NCI-H146 (cell line): ENCODE results near the gene SRSF8.
A peak's percentile ranks its signal among the peaks of the same experiment; 100 is the strongest.

Source experiments
- DNase-seq: peaks from one replicate; lab custom pipeline; 2025; lab: John Stamatoyannopoulos, UW

SRSF8 gene

GRCh38 chr11:95068549-95068948 is 1.8 kb downstream of the SRSF8 start:
- peak; percentile 28 for DNase-seq

- DNase-seq, result no peak
Measured at GRCh38 chr11:95070471-95070870, 3.8 kb downstream of the SRSF8 start.

DNA sequence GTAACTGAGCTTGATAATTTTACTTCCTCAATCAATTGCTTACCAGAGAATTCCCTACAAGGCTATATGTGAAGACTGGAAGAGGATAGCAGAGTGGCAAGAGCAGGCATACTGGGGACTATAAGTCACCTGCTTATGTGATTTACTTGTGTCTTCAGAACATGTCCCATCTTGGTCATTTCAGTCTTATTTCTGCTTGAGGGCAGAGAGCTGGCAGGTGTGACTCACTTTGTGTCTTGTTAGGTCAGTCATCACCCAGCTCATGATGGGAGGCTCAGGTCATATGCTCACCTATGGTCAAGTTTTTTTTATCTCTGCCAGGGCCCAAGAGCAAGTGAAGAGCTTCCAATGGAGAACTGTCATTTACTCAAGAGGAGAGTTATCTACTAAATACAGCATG is 6.2 kb downstream of the SRSF8 start:
- DNase-seq, result no peak

GRCh38 chr11:95074792-95075563 is 8.3 kb downstream of the SRSF8 start:
- DNase-seq, result no peak

DNA sequence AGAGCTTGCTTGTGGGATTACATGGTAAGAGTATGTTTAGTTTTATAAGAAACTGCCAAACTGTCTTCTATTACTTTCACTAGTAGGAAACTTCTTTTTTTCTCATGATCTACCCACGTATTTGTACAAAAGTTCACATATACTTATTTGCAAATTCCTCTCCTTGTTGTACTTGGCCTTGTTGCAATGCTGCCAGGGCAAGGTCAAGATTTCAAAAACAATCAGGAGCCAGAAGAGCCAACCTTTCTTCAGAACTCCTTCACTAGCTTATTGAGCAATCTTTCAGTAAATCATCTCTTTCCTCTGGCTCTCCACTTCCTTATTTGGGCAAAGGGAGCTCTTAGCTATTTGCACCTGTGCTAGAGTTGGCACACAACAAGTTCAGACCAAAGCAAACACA is 9.7 kb downstream of the SRSF8 start:
- no peak for DNase-seq

DNA sequence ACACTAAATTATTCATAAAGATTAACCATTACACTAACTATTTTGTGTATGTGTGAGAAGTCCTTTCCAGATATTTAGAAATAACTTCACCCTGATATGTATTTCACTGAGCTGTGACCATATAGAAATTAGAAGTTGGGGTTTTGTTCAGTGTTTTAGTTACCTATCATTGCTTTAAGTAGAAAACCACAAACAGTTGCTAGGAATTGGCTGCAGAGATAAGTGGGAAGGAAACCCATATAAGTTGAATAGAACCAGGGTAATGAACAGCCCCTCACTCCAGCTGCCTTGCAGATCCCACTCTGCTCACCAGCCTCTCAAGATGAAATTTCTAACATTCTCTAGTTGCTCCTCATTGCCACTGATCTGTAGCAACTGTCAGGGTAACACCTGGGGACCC is 10.3 kb downstream of the SRSF8 start:
- no peak for DNase-seq

DNA sequence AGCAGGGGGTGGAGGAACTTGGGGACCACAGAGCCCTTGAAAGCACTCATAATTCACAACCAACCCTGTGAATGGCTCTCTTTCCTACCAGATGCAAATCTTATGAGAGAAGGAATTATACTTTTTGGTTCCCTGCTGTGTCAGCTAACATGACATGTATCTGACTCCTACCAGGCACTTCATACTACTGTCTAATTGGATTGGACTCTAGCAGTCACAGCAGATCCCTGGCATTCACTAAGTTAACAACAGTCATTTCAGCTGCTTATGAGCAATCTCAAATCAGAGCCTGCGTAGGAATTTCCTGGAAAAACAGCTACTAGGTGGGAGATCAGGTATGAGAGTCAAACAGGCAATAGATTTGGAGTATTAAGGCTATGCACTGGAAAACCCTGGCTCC is 11.8 kb downstream of the SRSF8 start:
- DNase-seq, result no peak

- no peak for DNase-seq
Measured at GRCh38 chr11:95081010-95081409, 14.3 kb downstream of the SRSF8 start.

DNA sequence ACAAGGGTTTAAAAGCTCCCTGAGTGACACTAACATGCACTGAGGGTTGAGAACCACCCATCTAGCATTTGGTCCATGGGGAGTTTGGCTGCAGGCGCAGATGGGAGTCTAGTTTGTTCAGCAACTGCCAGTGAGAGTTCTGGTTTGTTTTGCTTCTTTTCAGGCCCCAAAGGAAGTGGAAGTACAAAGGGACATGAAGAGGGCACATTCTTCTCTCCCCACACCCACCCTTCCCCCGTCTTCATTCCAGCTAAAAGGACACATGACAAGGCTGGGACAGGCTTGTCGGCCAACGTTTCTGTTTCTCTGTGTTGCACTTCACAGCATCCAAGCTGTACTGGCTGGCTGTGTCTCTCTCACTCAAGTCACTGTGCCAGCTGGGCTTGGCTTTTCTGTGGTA is 14.7 kb downstream of the SRSF8 start:
- no peak for DNase-seq

GRCh38 chr11:95082576-95083001 is 15.9 kb downstream of the SRSF8 start:
- no peak for DNase-seq

DNA sequence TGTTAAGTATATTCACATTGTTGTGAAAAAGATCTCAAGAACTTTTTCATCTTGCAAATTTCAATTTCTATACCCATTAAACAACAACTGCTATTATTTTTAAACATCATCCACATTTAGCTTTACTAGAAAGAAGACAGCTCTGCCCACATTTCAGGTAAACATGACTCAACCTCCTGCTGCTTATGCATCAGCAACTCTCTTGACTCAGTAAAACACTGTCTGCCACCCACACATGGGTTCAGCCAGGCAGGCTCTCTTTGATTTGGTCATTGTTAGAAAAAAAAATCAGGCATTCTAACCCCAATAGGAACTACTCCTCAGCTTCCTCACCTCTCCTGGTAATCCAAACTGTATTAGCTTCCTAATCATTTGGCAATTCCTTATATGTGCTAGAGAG is 17.8 kb downstream of the SRSF8 start:
- no peak for DNase-seq

- no peak for DNase-seq
Measured at GRCh38 chr11:95085117-95085816, 18.5 kb downstream of the SRSF8 start.

- DNase-seq, result no peak
Measured at GRCh38 chr11:95086151-95086550, 19.4 kb downstream of the SRSF8 start.

DNA sequence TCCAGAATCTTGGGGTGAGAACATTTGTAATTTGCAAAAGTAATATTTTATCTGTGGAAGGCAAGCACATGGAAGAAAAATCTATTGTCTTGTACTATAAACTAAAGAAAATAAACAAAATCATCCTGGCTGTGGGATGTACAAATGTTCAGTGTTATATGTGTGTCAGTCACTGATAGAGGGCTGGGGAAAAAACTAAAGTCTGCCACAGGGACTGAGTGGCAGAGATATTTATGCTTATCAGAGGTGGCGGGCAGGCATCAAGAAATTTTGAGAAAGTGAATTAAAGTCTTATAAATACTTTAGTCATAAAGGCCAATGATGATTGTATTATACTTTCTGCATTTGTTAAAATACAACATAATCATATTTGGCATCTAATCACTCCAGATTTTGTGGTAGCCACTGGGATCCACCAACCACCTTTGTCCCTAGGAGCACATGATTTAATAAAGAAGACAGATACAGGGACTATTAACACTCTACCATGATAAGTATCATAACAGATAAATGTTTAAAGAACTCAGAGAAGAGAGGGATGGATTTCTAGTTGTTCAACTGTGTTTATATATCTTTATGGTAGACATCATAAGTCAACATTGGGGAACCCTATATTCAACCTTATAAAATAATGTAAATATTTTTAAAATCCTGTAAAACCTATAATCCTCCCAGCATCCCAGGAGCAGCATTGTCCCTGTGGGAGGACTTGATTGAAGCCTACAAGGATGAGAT is 20.3 kb downstream of the SRSF8 start:
- no peak for DNase-seq

GRCh38 chr11:95088946-95089619 is 22.4 kb downstream of the SRSF8 start:
- DNase-seq, result no peak

DNA sequence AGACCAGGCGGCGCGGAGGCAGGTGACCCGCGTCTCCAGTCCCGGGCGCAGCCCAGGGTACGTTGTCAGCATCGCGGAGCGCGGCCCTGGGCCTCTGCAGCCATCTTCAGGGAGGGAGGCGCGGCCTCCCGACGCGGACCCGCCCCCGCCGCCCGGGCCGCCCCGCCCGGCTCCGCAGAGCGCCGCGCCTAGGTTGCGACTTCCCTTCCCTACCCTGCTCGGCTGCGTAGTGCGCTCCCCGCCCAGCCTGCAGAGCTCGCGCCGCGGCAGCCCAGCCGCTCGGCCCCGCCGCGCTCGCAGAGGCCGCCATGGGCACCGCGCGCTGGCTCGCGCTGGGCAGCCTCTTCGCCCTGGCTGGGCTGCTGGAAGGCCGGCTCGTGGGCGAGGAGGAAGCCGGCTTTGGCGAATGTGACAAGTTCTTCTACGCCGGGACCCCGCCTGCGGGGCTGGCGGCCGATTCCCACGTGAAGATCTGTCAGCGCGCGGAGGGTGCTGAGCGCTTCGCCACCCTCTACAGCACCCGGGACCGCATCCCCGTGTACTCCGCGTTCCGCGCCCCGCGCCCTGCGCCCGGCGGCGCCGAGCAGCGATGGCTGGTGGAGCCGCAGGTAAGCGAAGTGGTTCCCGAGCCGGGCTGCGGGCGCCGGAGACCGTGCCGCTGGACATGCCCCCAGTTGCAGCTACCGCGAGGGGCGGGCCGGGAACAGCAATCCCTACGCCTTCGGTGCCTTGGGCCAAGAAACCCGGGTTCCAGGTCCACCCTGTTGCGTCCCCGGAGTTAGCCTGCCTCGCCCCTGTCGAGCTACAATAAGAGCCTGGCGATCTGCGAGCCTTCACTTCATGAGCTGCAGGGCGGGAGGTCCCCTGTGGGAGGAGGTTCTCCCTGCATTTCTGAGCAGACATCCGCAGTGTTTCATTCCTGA is 23.2 kb downstream of the SRSF8 start, which contains the start of gene ENDOD1:
TSS of gene ENDOD1 (plus strand) at position 227 of the 923 bp plus-strand sequence. CDS start at position 309, 82 bp downstream.
- DNase-seq, result peak; percentile 75

GRCh38 chr11:95091663-95092180 is 25.0 kb downstream of the SRSF8 start:
- no peak for DNase-seq

- no peak for DNase-seq
Measured at GRCh38 chr11:95092549-95093324, 26.0 kb downstream of the SRSF8 start.

GRCh38 chr11:95093548-95093947 is 26.8 kb downstream of the SRSF8 start:
- no peak for DNase-seq
